ENCODE results near the gene SORT1.

DNA sequence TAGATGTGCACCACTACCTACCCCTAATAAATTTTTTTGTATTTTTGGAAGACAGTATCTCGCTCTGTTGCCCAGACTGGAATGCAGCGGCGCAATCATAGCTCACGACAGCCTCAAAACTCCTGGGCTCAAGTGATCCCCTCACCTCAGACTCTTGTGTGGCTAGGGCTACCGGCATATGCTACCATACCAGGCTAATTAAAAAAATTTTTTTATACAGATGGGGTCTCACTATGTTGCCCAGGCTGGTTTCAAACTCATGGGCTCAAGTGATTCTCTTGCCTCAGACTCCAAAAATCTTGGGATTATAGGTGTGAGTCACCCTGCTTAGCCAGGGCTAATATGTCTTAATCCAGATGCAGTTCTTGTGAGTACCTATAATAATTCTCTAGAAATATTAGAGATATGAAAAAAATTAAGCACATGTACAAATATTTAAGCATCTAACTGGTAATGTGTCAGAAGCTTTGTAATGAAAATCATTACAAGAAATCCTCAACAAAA, 9.5 kb downstream of the SORT1 start:
- TF ChIP-seq, protein P1, sequence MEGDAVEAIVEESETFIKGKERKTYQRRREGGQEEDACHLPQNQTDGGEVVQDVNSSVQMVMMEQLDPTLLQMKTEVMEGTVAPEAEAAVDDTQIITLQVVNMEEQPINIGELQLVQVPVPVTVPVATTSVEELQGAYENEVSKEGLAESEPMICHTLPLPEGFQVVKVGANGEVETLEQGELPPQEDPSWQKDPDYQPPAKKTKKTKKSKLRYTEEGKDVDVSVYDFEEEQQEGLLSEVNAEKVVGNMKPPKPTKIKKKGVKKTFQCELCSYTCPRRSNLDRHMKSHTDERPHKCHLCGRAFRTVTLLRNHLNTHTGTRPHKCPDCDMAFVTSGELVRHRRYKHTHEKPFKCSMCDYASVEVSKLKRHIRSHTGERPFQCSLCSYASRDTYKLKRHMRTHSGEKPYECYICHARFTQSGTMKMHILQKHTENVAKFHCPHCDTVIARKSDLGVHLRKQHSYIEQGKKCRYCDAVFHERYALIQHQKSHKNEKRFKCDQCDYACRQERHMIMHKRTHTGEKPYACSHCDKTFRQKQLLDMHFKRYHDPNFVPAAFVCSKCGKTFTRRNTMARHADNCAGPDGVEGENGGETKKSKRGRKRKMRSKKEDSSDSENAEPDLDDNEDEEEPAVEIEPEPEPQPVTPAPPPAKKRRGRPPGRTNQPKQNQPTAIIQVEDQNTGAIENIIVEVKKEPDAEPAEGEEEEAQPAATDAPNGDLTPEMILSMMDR (IDR thresholded peaks at IDR 0.05): no peak
- TF ChIP-seq POLR2A (IDR thresholded peaks at IDR 0.05): no peak
